GM18909 (cell line): ENCODE data around the gene SLC5A9.

Experiments
- ATAC-seq: cut with Tn5 transposase; IDR thresholded peaks from one replicate; pipeline ENCODE4 v1.9.1; 2021; ENCODE audit warnings: mild to moderate bottlenecking; ENCODE audit not compliant: unreplicated experiment, poor library complexity

The SLC5A9 gene

DNA sequence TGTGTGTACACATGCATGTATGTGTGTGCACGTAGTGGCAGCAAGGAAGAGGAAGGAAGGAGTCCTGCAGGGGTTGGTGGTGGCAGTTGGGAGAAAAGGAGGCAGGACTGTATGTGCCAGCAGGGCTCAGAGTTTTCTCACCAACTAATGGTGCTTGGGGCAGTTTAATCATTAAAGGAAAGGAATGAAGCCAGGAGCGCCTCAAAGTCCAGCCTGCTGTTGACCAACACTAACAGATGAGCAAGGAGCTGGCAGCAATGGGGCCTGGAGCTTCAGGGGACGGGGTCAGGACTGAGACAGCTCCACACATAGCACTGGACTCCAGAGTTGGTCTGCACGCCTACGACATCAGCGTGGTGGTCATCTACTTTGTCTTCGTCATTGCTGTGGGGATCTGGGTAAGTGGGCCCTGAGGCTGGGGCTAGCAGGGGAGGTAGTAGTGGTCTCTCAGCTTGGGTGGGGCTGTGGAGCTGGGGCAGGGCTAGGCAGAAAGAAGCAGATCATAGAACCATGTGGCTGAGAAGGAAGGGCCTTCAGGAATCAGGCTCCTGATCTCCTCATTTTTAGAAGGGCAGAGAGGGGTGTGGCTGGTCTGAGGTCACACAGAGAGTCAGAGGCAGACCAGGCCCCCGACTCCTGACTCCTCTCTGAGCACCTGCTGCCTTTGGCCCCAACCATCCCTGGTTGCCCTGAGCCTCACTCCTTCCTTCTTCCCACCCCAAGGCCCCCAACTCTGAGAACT, at the start of gene SLC5A9:
Gene SLC5A9 (plus strand): TSS at position 216 of the 742 bp plus-strand sequence. CDS start 21 bp downstream, at position 237.
- ATAC-seq: no peak

DNA sequence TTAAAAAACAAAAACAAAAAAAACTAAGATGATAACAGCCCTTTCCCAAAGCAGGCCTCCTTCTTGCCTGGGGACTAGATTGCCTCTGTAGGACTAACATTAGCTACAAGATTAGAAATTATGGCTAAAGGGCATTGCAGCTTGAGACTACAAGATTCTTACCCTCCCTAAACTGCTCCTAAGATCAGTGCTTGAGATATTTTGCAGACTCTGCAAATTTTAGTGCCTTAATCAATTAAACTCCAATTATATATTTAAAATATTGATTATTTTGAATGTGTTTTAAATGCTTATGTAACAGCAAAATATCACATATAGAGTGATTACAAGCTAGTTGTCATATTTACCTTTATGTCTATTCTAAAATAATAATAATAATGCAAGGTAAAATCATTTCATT, 47.4 kb upstream of the SLC5A9 start:
- no peak for ATAC-seq

DNA sequence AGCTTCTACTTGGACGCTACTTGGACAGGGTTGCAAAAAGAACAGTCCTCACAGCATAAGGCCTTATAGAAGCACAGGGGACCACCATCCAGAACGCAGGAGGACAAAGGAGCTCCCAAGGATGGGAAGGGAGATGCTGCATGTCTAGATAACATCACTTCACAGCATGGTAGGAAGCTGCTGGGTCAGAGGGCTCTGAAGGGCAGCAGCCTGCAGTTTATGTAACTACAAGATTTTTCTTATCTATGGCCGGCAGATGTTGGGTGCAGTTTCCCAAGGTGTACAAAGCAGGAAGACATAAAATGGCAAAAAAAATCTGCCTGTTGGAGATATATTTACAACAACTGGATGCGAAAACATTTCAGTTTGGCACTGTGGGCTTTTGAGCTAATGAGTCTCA, 45.3 kb upstream of the SLC5A9 start:
- no peak for ATAC-seq

DNA sequence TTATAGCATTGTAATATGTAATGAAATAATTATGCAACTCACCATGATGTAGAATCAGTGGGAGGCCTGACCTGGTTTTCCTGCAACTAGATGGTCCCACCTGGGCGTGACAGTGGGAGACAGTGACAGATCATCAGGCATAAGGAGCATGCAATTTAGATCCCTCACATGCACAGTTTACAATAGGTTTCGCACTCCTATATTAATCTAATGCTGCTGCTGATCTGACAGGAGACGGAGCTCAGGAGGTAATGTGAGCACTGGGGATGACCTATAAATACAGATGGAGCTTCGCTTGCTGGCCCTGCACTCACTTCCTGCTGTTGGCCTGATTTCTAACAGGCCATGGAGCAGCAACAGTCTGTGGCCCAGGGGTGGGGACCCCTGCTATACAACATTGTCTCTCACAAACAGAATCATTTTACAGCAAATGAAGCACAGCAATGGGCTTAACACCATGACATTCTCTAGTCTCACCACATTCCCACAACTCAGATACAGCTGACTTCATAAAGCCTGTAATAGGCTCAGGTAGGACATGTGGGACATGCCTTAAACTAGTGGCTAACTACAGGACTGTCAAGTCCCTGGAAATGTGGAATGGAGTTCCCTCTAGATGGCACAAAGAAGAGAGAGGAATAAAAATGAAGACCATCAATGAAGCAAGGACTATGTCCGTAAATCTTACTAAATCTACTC, 40.7 kb upstream of the SLC5A9 start:
- ATAC-seq: peak; percentile 31

GRCh38 chr1:48182439-48182838, 40.1 kb upstream of the SLC5A9 start:
- ATAC-seq: peak; percentile 69

DNA sequence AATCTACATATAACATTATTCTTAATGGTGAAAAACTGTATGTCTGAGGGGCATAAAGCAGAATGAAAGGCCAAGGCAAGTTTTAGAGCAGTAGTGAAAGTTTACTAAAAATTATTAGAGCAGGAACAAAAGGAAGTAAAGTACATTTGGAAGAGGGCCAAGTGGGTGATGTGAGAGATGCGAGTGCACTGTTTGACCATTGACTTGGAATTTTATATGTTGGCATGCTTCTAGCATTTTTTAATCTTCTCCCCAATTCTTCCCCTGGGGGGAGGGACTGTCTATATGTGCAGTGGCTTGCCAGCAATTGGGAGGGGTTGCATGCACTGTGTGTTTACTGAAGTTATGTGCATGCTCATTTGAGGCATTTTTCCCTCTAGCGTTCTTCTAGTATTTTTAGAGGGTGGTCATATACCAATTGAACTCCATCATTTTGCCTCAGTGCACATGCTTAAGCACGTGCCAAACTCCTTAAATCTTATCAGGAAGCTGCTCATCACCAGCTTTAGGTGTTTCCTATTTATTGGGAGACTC, 36.1 kb upstream of the SLC5A9 start:
- ATAC-seq: no peak

DNA sequence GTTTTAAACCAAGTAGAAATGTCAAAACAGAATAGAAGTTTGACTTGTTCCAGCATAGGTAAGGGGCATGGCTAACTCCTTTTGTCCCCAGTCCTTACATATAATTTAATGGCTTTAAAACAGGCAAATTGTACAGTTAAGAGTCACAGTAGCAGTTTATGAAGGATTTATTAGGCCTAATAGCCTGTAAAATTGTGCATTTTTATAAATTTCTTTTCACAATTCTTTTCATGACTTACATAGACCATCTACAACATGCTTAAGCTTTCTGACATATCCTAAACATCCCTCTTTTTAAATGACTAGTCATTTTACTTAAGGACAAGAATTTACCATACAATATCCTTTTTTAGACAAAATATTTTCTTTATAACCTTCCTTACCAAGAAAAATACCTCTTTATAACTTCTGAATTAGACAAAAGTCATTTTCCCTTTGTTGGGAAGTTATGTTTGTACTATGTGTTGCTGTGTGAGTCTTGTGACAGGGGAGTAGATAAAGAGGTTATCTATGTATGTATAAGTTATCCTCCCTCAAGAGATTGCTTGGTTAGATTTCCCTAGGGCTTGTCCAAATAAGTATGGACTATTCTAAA, 34.5 kb upstream of the SLC5A9 start:
- no peak for ATAC-seq

DNA sequence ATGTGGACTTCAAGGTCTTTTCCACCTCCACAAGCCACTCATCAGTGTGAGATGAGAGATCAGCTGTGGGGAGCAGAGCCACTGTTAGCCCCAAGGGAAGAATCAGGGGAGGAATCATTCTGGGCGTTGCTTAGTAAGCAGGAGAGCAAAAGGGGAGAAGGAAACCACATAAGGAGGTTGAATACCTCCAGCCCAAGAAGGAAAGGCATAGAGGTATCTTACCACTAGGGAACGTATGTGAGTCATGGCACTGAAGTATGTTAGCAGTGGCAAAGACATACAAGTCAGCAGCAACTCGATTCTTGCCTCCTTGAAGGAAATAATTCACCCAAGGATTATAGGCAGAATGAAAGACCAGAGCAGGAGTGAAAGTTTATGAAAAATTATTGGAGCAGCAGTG, 31.6 kb upstream of the SLC5A9 start:
- ATAC-seq: no peak

- ATAC-seq: no peak
These were observed 27.7 kb upstream of the SLC5A9 start for GRCh38 chr1:48194801-48195200.

DNA sequence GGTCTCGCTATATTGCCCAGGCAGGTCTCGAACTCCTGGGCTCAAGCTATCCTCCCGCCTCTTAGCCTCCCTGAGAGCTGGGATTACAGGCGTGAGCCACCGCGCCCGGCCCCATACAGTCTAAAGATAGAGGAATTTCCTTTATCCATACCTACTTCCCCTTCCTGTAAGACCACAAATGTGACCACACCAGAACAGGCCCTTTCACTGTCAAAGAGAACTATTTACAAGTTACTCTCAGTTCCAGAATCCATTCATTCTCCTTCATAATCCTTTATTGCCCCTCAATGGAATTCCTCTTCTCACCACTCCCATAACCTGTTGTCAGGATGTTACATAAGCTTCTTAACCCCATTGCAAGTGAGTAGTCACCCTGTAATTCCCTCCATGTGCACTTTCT, 26.3 kb upstream of the SLC5A9 start:
- ATAC-seq: no peak

DNA sequence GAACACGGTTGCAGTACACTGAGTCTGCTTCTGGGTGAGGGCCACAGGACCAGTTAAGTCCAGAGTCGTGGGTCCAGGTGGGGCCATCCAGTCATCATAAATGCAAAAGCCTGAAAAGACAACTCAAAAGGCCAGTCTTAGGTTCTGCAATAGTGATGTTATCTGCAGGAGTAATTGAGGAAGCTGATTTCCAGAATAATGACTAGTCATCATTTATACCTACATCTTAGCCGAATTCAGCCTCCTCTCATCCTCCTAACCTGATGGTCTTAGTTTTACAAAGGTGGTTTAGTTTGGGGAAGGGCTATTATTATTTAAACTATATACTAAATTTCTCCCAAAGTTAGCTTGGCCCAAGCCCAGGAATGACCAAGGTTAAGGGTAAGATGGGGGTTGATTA, 23.5 kb upstream of the SLC5A9 start:
- no peak for ATAC-seq

- ATAC-seq: no peak
These were observed 22.2 kb upstream of the SLC5A9 start for GRCh38 chr1:48200166-48200900.

GRCh38 chr1:48202030-48202752, 20.3 kb upstream of the SLC5A9 start:
- no peak for ATAC-seq

DNA sequence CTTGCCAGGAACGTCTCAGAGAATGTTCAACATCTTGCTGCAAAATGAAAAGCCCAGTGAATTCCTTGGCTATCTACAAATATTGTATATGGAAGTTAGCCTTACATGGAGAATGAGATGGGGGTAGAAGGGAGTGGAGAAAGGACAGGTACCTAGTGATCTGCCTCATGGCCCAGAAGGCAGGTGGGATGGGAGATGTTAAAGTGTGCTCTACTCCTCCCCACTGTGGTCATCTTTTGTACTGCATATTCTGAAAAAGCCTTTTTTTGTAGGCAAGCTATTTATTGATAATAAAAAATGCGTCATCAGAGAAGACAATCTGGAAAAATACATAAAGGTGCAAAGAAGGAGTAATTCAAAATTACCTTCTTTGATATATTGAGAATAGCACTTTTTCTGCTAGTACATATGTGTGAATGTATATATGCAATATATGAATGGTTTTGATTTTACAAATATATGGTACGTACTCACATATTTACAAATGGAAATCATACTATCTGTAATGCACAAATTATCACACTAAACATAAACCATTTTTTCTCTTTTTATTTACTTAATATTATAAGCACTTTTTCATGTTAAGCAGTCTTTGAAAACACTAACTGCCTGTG, 19.1 kb upstream of the SLC5A9 start:
- ATAC-seq: peak; percentile 70

GRCh38 chr1:48205522-48205921, 17.0 kb upstream of the SLC5A9 start:
- no peak for ATAC-seq

DNA sequence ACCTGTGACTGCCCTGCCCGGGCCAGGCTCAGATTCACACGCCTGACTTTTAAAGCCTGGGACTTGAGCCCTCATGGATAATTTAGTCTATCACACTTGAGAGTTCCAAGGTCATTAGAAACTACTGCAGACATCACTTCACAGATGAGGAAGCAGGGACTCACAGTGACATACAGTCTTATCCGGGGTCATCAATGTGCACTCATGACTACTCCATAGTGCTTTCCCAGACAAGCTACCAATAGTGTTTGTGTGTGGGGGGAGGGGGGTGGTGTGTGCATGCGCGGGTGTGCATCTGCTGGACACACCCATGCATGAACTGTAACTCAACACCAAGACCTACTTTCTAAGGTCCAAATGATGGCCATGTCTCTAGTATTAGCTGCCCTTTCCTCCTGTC, 16.1 kb upstream of the SLC5A9 start:
- ATAC-seq: no peak

DNA sequence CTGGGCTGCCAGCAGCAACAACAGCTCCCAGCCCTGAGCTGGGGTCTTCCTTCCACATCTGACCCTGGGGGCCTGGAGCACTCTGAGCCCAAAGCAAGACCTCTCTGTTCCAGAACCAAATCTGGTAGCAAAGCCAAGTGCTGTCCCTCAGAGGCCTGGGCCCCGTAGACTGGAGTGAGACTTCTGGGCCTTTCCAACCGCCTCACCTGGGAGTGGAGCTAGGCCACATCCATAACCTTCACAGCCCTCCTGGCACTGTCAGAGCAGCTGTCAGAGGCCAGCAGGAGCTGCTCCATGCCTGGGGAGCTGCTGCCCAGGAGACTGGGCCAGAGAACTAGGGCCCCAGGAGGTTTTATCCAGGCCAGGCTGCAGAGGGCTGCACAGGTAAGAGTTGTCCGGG, 15.4 kb upstream of the SLC5A9 start:
- no peak for ATAC-seq

DNA sequence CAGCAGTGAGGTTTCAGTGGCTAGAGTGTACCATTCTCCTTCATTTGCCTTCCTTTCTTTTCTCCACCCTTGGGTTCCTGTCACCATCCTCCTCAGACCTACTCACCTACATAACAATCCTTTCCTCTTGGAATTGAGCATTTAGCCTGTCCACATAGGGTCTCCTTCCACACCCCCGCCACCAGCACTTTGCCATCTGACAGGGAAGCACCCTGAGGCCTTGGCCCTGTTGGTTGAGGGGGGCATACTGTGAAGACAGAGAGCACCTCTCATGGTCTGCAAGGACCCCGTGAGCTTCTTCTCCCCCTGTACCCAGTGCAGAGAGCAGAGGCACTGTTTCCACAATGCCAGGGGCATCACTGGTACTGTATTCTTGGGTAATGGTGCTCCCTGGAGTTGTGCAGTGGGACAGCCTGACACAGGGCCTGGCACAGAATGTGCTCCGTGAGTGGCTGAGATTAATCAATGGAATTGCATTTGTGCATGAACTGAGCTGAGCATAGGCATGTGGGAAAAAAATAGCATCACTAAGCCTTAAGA, 14.9 kb upstream of the SLC5A9 start:
- no peak for ATAC-seq

- no peak for ATAC-seq
These were observed 14.3 kb upstream of the SLC5A9 start for GRCh38 chr1:48208251-48208650.
